Ovary (tissue), 3 donors: Measurements from ENCODE around the gene CDKN1B.

ENCODE experiments used
- CTCF ChIP-seq, 3 donors: fragments of 450-650 bp in 2 of 3; fragments of 200-600 bp in 1 of 3; IDR thresholded peaks; one replicate each; pipeline versions ENCODE4 v1.5.1 to v1.8.0; 2016 to 2022; ENCODE audit warnings: antibody characterized with exemption in 3 of 3, mild to moderate bottlenecking in 1 of 3
- POLR2A ChIP-seq: fragments of 450-650 bp; IDR thresholded peaks from one replicate; pipeline ENCODE4 v1.6.1; 2017; ENCODE audit warnings: antibody characterized with exemption, mild to moderate bottlenecking, moderate library complexity
- donor health status: DM: no; HTN: no; CAD: no.

GRCh38 chr12:12715128-12715458, 2.1 kb upstream of the CDKN1B start:
- TF ChIP-seq CTCF (IDR thresholded peaks at IDR 0.05) (no peak), POLR2A (no peak)
